Colonic mucosa (tissue), 4 donors: ENCODE measurements around the gene TTC28. TPM values are rescaled to one million over a fixed set of nuclear protein-coding genes. Genes with fewer than 3 reads are reported as not detected.

Experiments used
- DNase-seq: peaks from one replicate; pipeline ENCODE4 v3.0.0-alpha.2; 2020
- H3K27ac ChIP-seq: fragments of 200-600 bp; one replicate; pipeline ENCODE4 v1.8.0; 2021
- H3K27me3 ChIP-seq: fragments of 200-600 bp; one replicate; pipeline ENCODE4 v1.8.0; 2021
- H3K36me3 ChIP-seq: fragments of 200-600 bp; one replicate; pipeline ENCODE4 v1.8.0; 2021
- H3K4me1 ChIP-seq: fragments of 200-600 bp; one replicate; pipeline ENCODE4 v1.8.0; 2021; ENCODE audit warnings: mild to moderate bottlenecking
- H3K4me3 ChIP-seq: fragments of 200-600 bp; one replicate; pipeline ENCODE4 v1.8.0; 2021
- H3K9ac ChIP-seq, 2 donors: one replicate each; pipeline ENCODE4 v1.7.0; 2013; ENCODE audit warnings: control low read depth in 2 of 2, low read depth in 2 of 2, low read length in 2 of 2
- H3K9me3 ChIP-seq: fragments of 200-600 bp; one replicate; pipeline ENCODE4 v1.8.0; 2021
- intact Hi-C: fragments of 100-400 bp; cut with DNase I; formaldehyde crosslinking; loops from one replicate; pipeline ENCODE4 v1.14.1; 2022
- total RNA-seq, 2 donors: library from RNA; stranded (reverse); fragmentation: NEBNext Ultra II Directional in 1 of 2; extraction: Animal tissue kit (Norgen Biotek cat#: 25700) in 1 of 2; gene quantifications; one replicate each; pipeline ENCODE4 v1.2.1, GENCODE V29; 2021
- TF ChIP-seq, protein P1 (sequence below): fragments of 200-600 bp; IDR thresholded peaks from one replicate; pipeline ENCODE4 v1.8.0; 2022; ENCODE audit warnings: antibody characterized with exemption, mild to moderate bottlenecking
- donor health status: healthy.
- donor health status: DM: no; HTN: no; CAD: no.
- donor health status: DM: no; HTN: no; CAD: no.

TTC28 gene
- total RNA-seq, 2 donors from 2014 or later: 6.6 to 9.2 TPM

DNA sequence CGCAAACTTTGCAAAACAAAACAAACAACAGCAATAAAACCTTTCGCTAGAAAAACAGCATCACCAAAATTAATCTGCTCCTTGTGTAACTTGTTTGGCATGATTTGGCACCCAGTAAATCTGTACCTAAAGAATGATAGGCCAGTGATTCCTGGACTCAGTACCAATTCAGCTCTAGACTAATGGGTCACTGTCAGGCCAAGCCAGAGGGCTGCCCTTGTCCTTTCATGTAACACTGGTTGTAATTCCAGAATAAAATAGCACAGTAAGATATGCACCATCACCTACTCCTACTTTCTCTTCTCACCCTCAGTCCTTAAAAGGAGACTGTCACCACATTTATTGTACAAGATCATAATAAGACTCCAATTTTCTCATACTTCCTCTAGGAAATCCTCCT, 419.0 kb downstream of the TTC28 start:
- Histone ChIP-seq H3K36me3 (no peaks in the 10 kb centered on the region), H3K4me3 (no peak overlapping the region), H3K27me3 (no peaks in the 10 kb centered on the region), H3K4me1 (no peaks in the 10 kb centered on the region), H3K9me3 (no peaks in the 10 kb centered on the region), H3K27ac (no peak overlapping the region), H3K9ac (no peak overlapping the region)
- intact Hi-C loops: no loop called here
- TF ChIP-seq, protein P1, sequence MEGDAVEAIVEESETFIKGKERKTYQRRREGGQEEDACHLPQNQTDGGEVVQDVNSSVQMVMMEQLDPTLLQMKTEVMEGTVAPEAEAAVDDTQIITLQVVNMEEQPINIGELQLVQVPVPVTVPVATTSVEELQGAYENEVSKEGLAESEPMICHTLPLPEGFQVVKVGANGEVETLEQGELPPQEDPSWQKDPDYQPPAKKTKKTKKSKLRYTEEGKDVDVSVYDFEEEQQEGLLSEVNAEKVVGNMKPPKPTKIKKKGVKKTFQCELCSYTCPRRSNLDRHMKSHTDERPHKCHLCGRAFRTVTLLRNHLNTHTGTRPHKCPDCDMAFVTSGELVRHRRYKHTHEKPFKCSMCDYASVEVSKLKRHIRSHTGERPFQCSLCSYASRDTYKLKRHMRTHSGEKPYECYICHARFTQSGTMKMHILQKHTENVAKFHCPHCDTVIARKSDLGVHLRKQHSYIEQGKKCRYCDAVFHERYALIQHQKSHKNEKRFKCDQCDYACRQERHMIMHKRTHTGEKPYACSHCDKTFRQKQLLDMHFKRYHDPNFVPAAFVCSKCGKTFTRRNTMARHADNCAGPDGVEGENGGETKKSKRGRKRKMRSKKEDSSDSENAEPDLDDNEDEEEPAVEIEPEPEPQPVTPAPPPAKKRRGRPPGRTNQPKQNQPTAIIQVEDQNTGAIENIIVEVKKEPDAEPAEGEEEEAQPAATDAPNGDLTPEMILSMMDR: no peak
- DNase-seq: no peak

DNA sequence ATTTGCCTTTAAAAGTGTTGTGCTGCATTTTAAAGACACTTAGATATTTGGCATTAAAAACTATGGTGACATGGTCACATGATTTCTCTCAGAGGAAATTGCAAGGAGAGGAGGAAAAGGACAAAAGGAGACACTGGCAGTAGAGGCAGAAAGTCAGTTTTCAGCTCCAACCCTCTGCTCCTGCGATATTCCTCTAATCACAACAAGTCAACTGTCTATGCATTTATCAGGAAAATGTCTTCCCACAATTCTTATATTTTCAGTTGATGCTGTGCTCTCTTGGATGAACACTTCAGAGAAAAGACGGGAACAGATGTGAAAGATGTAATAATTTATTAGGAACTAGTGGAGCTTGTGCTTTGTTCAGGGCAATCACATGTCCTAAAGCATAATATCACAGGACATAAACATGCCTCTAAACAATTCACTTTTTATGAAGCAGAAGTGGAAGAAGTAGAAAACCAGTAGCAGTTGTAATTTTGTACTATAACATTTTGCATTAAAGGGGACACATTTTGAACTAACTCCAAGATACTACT, 419.8 kb downstream of the TTC28 start:
- Histone ChIP-seq H3K4me1 (no peaks in the 10 kb centered on the region), H3K9me3 (no peaks in the 10 kb centered on the region), H3K4me3 (no peak overlapping the region), H3K27me3 (no peaks in the 10 kb centered on the region), H3K27ac (no peak overlapping the region), H3K9ac (no peak overlapping the region), H3K36me3 (no peaks in the 10 kb centered on the region)
- TF ChIP-seq, protein P1: no peak
- intact Hi-C loops: no loop called here
- DNase-seq: no peak

DNA sequence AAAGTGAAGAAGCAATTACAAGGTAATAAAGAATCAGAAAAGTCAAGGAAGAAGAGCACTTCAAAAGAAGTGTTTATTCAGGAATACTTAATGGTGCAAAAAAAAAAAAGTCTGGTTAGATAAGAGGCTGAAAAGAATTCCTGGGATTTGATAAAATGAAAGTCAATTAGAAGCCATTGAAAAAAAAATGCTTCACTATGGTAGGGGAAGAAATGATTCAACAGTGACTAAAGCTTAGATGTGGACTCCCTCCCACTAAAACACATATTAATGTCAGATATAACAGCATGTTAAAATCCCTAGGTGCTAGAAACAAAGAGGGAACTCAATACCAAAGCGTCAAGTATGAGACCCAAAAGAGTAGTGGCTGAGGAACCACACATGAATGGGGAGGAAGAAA, 425.2 kb downstream of the TTC28 start:
- H3K27me3 ChIP-seq: no peaks in the 10 kb centered on the region
- intact Hi-C loops: no loop called here
- no peak overlapping the region for H3K4me3 ChIP-seq
- H3K36me3 ChIP-seq: no peaks in the 10 kb centered on the region
- no peak overlapping the region for H3K9ac ChIP-seq
- TF ChIP-seq, protein P1: no peak
- no peaks in the 10 kb centered on the region for H3K9me3 ChIP-seq
- H3K4me1 ChIP-seq: no peaks in the 10 kb centered on the region
- no peak for DNase-seq
- H3K27ac ChIP-seq: no peak overlapping the region

DNA sequence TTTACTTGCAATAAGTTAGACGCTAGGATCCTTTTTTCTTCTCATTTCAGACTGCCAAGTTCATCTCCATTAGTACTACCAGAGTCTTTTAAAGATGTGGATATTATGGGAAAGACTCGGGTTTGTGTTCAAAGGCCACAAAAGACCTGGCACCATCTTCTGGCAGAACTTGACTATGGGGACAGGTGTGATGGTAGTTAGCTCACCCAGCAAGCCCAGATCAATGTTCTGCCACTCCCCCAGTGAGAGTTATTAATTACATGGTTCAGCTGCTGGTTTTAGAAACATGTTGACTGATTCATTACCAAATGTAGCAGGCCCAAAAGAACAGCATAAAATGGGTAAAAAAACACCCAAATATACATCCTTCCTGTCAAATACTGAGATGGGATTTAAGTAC, 427.1 kb downstream of the TTC28 start:
- TF ChIP-seq, protein P1: no peak
- Histone ChIP-seq H3K9me3 (no peaks in the 10 kb centered on the region), H3K9ac (no peak overlapping the region), H3K4me3 (no peak overlapping the region), H3K27me3 (no peaks in the 10 kb centered on the region), H3K4me1 (no peaks in the 10 kb centered on the region), H3K36me3 (no peaks in the 10 kb centered on the region), H3K27ac (no peak overlapping the region)
- no peak for DNase-seq
- intact Hi-C loops: no loop called here

DNA sequence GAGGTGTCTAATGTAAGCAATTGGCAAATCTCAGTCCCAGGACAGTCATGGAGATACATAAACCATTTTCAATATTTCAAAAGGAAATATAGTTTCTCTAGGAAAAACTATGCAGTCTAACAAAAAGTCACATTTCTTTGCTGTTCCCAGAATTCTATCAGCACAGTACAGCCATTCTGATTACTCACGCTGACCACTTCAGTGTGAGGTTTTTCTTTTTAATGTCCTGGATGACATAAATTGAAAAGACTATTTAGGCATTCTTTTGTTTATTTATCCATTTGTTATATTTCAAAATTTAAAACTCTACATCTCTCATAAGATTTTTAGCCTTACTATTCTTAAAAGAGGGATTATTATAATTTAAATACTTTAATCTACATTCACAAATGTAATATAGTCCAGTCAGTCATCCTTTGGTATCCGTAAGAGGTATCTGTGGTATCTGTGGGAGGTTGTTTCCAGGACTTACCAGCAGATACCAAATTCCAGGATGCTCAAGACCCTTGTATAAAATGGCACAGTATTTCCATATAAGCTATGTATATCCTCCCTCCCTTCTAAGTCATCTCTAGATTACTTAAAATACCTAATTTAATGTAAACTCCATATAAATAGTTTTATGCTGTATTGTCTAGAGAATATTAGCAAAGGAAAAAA, 429.5 kb downstream of the TTC28 start:
- TF ChIP-seq, protein P1: no peak
- DNase-seq: no peak

More for the DNA sequence above, 429.5 kb downstream of the TTC28 start:
- intact Hi-C loops: no loop called here
- no peaks in the 10 kb centered on the region for H3K4me1 ChIP-seq
- no peak overlapping the region for H3K4me3 ChIP-seq
- no peak overlapping the region for H3K9ac ChIP-seq
- no peaks in the 10 kb centered on the region for H3K36me3 ChIP-seq
- H3K27ac ChIP-seq: no peak overlapping the region
- no peaks in the 10 kb centered on the region for H3K27me3 ChIP-seq
- no peaks in the 10 kb centered on the region for H3K9me3 ChIP-seq
